ENCODE measurements around the gene IRAK2.
A peak's percentile ranks its signal among the peaks of the same experiment; 100 is the strongest.

IRAK2 gene

DNA sequence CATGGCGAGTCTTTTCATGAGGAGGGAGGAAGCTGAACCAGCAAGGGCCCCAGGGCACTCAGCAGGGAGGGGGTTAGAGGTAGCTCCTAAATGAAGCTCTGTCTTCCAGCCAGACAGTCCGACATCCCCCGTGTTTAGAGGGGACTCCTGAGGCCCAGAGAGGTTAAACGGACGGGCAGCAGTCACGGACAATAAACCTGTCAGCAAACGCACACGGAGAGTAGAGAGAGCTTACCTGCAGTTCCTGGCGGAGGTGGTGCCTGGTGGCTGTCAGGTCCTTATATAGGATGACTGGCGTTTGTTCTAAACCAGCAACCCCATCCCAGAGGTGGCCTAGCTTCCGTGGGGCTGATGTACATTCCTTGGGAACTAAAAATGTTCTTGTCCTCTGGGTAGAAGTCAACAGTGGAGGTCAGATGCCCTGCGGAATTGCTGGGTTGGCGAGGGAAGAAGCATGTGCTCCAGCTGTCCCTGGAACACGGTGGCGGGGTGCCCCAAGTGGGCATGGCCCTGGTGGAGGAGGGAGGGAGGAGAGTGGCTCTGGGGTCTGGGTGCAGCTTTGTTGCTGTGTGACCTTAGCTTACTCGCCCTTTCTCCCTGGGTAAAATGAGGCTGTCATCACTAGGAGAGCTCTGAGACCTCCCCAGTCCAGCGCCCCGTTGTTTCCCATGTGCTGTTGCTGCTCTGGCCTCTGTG, 125.9 kb downstream of the IRAK2 start:
- ChIA-PET POLR2A (ENCODE audit: low non-redundant PET) (no interaction called here), CTCF (no interaction called here)
- TF ChIP-seq, protein P1, sequence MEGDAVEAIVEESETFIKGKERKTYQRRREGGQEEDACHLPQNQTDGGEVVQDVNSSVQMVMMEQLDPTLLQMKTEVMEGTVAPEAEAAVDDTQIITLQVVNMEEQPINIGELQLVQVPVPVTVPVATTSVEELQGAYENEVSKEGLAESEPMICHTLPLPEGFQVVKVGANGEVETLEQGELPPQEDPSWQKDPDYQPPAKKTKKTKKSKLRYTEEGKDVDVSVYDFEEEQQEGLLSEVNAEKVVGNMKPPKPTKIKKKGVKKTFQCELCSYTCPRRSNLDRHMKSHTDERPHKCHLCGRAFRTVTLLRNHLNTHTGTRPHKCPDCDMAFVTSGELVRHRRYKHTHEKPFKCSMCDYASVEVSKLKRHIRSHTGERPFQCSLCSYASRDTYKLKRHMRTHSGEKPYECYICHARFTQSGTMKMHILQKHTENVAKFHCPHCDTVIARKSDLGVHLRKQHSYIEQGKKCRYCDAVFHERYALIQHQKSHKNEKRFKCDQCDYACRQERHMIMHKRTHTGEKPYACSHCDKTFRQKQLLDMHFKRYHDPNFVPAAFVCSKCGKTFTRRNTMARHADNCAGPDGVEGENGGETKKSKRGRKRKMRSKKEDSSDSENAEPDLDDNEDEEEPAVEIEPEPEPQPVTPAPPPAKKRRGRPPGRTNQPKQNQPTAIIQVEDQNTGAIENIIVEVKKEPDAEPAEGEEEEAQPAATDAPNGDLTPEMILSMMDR (conservative IDR thresholded peaks at IDR 0.05; ENCODE audit: low read depth), result no peak
- 0 out of 2 replicates have a peak overlapping the region, but pooled peaks have one; percentile 1 for H3K27ac ChIP-seq
- DNase-seq (ENCODE audit: low spot score), result no peak

DNA sequence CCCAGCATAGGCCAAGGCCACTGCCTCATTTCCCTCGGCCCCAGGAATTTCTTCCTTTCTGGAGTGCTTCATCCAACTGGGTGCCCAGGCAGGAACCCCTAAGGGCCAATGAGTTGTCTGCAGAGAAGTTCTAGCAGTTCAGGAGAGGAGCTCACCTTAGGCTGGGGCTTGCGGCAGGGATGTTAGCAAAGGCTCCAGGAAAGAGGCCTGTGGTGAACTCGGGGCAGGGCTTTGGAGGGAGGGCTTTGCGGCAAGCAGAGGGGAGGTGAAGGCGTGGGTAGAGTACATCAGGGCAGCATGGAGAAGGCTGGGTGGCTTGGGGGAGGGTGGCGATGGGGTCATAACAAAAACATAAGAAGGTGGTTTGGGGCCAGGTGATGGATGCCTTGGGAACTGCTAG, 126.9 kb downstream of the IRAK2 start:
- TF ChIP-seq, protein P1 (conservative IDR thresholded peaks at IDR 0.05; ENCODE audit: low read depth), result no peak
- DNase-seq (ENCODE audit: low spot score), result no peak
- POLR2A ChIA-PET (ENCODE audit: low non-redundant PET), result no interaction called here
- CTCF ChIA-PET, result no interaction called here
- H3K27ac ChIP-seq, result 0 out of 2 replicates have a peak overlapping the region, but pooled peaks have one; percentile 1

DNA sequence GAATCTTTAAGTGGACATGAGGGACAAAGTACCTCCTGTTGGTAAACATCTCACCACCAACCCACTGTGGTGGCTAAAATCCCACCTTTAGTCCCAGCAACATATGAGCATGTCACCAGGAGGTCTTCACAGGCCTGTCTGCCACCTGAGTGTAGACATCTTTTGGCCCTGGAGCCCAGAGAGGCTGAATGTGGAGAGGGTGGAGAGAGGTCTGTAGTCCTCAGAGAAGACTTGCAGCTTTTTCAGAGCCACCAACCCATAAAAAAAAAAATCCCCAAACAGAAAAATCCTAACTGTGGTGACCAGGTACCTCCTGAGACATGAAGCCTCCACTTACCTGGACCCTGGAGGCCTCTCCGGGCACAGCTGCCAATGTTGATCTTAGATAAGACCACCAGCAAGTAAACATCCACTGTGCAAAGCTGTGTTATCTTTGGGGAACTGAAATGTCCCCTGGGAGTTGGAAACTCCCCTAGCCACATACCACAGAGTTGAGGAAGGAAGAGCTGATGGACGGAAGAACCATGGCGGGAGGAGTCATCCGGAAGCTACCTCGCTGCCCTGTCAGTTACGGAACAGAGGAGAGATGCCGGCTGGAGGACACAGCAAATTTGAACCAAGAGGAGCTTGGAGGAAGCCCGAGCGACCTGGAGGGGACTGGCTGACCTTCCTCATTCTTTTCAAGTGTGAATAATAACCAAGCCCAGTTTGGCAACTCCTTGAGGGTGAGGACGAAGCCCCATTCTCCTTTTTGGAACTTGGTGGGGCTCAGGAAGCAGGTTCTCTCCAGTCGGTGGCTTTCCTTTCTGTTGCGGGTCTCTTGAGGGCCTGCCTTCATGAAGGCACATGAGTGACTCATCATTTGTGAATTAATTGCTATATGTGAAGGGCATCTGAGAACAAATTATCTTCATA, 128.0 kb downstream of the IRAK2 start, which contains the start of gene GHRL:
TSS of gene GHRL (minus strand) at position 443 of the 915 bp plus-strand sequence. CDS start 2,767 bp downstream, outside the sequence.
- TF ChIP-seq, protein P1 (conservative IDR thresholded peaks at IDR 0.05; ENCODE audit: low read depth), result no peak
- ChIA-PET POLR2A (ENCODE audit: low non-redundant PET) (no interaction called here), CTCF (no interaction called here)
- no peak for DNase-seq (ENCODE audit: low spot score)
- H3K27ac ChIP-seq, result no peak within 1 kb of the TSS

Data from RWPE1 (cell line).